Islet precursor cell (in vitro differentiated cells): ENCODE results near the gene GTF2F1.
"Not testable (repeated sequence)": the region's sequence is repeated elsewhere in the genome, so short reads cannot be mapped to it uniquely, and the experiment has no call there.

ENCODE experiments used
- DNase-seq: peaks from one replicate; pipeline ENCODE4 v3.0.0-alpha.2; 2018

Gene GTF2F1

GRCh38 chr19:6384381-6384780 is 8.6 kb downstream of the GTF2F1 start:
- DNase-seq: no peak

- no peak for DNase-seq
Measured at GRCh38 chr19:6383188-6383587, 9.8 kb downstream of the GTF2F1 start.

- DNase-seq: no peak
Measured at GRCh38 chr19:6381030-6381750, 11.8 kb downstream of the GTF2F1 start.

- DNase-seq: no peak
Measured at GRCh38 chr19:6379744-6380143, 13.2 kb downstream of the GTF2F1 start.

GRCh38 chr19:6378486-6378885 is 14.5 kb downstream of the GTF2F1 start:
- no peak for DNase-seq

- DNase-seq: peak; percentile 96
Measured at GRCh38 chr19:6378041-6378440, 14.9 kb downstream of the GTF2F1 start.

- no peak for DNase-seq
Measured at GRCh38 chr19:6376512-6377190, 16.3 kb downstream of the GTF2F1 start.

GRCh38 chr19:6375411-6376010 is 17.5 kb downstream of the GTF2F1 start, which contains the start of gene PSPN:
TSS of gene PSPN (minus strand) at chr19:6375933. CDS start at chr19:6375849, 84 bp downstream.
- DNase-seq: no peak

- DNase-seq: no peak
Measured at GRCh38 chr19:6374711-6375410, 18.1 kb downstream of the GTF2F1 start.

- no peak for DNase-seq
Measured at GRCh38 chr19:6374161-6374709, 18.7 kb downstream of the GTF2F1 start.

GRCh38 chr19:6373813-6374108 is 19.2 kb downstream of the GTF2F1 start:
- DNase-seq: no peak

GRCh38 chr19:6373096-6373812 is 19.7 kb downstream of the GTF2F1 start:
- peak; percentile 99 for DNase-seq

- peak; percentile 99 for DNase-seq
Measured at GRCh38 chr19:6372594-6373095, 20.3 kb downstream of the GTF2F1 start, which contains the start of gene ALKBH7. TSS of gene ALKBH7 (plus strand) at chr19:6372794. CDS start at chr19:6372821, 27 bp downstream.

GRCh38 chr19:6364353-6364752 is 28.6 kb downstream of the GTF2F1 start:
- no peak for DNase-seq

- DNase-seq: no peak
Measured at GRCh38 chr19:6362351-6362801, 30.6 kb downstream of the GTF2F1 start.

- DNase-seq: no peak
Measured at GRCh38 chr19:6362027-6362350, 31.0 kb downstream of the GTF2F1 start.

- not testable (repeated sequence) for DNase-seq
Measured at GRCh38 chr19:6360857-6361216, 32.1 kb downstream of the GTF2F1 start.

GRCh38 chr19:6360445-6360844 is 32.5 kb downstream of the GTF2F1 start:
- DNase-seq: not testable (repeated sequence)

GRCh38 chr19:6359568-6360341 is 33.2 kb downstream of the GTF2F1 start:
- DNase-seq: no peak

- DNase-seq: no peak
Measured at GRCh38 chr19:6358003-6358402, 35.0 kb downstream of the GTF2F1 start.

GRCh38 chr19:6357174-6357573 is 35.8 kb downstream of the GTF2F1 start:
- no peak for DNase-seq
